GM23338 (cell line): Measurements from ENCODE around the gene PRUNE2. TPM values are rescaled to one million over a fixed set of nuclear protein-coding genes. Genes with fewer than 3 reads are reported as not detected.

Experiments used
- ATAC-seq: fragments of 200-7000 bp; cut with Tn5 transposase; 3 replicates; pipeline ENCODE4 v1.9.1; 2020
- DNase-seq: peaks from one replicate; pipeline ENCODE4 v3.0.0-alpha.2; 2015; ENCODE audit warnings: low spot score
- H2AFZ ChIP-seq: fragments of 200-600 bp; sonication (generic); 2 replicates; pipeline ENCODE4 v1.8.0; 2016; ENCODE audit warnings: antibody characterized with exemption, mild to moderate bottlenecking, moderate library complexity
- H3F3A ChIP-seq: fragments of 200-600 bp; sonication (generic); replicated peaks from 2 replicates; pipeline ENCODE4 v1.8.0; 2017; ENCODE audit warnings: antibody characterized with exemption, mixed run types, low read depth
- H3K27ac ChIP-seq: fragments of 200-600 bp; sonication (generic); 2 replicates; pipeline ENCODE4 v1.6.1; 2016; ENCODE audit warnings: low read depth
- H3K27me3 ChIP-seq: fragments of 200-600 bp; sonication (generic); 2 replicates; pipeline ENCODE4 v1.8.0; 2016; ENCODE audit warnings: mild to moderate bottlenecking, mixed run types, moderate library complexity; ENCODE audit not compliant: insufficient read depth
- H3K36me3 ChIP-seq: fragments of 200-600 bp; sonication (generic); 2 replicates; pipeline ENCODE4 v1.8.0; 2016; ENCODE audit warnings: mild to moderate bottlenecking; ENCODE audit not compliant: insufficient read depth
- H3K4me1 ChIP-seq: fragments of 200-600 bp; sonication (generic); 2 replicates; pipeline ENCODE4 v1.8.0; 2016; ENCODE audit warnings: mild to moderate bottlenecking, moderate library complexity; ENCODE audit not compliant: insufficient read depth
- H3K4me2 ChIP-seq: fragments of 200-600 bp; sonication (generic); 2 replicates; pipeline ENCODE4 v1.7.1; 2017; ENCODE audit warnings: mixed run types
- H3K4me3 ChIP-seq: fragments of 200-600 bp; sonication (generic); 2 replicates; pipeline ENCODE4 v1.6.1; 2016; ENCODE audit warnings: mixed run types
- H3K79me2 ChIP-seq: fragments of 200-600 bp; sonication (generic); replicated peaks from 2 replicates; pipeline ENCODE4 v1.8.0; 2017; ENCODE audit warnings: mild to moderate bottlenecking; ENCODE audit not compliant: insufficient read depth
- H3K9me2 ChIP-seq: fragments of 200-600 bp; sonication (generic); 2 replicates; pipeline ENCODE4 v1.8.0; 2017; ENCODE audit not compliant: insufficient read depth
- H4K20me1 ChIP-seq: fragments of 200-600 bp; sonication (generic); replicated peaks from 2 replicates; pipeline ENCODE4 v1.8.0; 2017; ENCODE audit warnings: mild to moderate bottlenecking; ENCODE audit not compliant: insufficient read depth
- H3K27ac Mint-ChIP-seq: 2 replicates; pipeline ENCODE4 v1.8.0; 2020; ENCODE audit warnings: inconsistent platforms, mild to moderate bottlenecking, moderate library complexity, mixed read lengths
- H3K27me3 Mint-ChIP-seq: 3 replicates; pipeline ENCODE4 v1.8.0; 2022; ENCODE audit warnings: low read depth, mild to moderate bottlenecking, moderate library complexity, mixed read lengths, inconsistent platforms; ENCODE audit not compliant: insufficient read depth, poor library complexity
- H3K36me3 Mint-ChIP-seq: 3 replicates; pipeline ENCODE4 v1.8.0; 2021; ENCODE audit warnings: low read depth, mild to moderate bottlenecking, inconsistent platforms, moderate library complexity, mixed read lengths
- H3K4me1 Mint-ChIP-seq: 3 replicates; pipeline ENCODE4 v1.8.0; 2020; ENCODE audit warnings: mild to moderate bottlenecking, inconsistent platforms, mixed read lengths
- H3K4me3 Mint-ChIP-seq: 3 replicates; pipeline ENCODE4 v1.8.0; 2021; ENCODE audit warnings: moderate library complexity, mild to moderate bottlenecking, inconsistent platforms, mixed read lengths
- H3K9me3 Mint-ChIP-seq: 3 replicates; pipeline ENCODE4 v1.8.0; 2020; ENCODE audit warnings: moderate library complexity, mild to moderate bottlenecking, inconsistent platforms, mixed read lengths
- CREB1 ChIP-seq: fragments of 250-450 bp; sonication (Bioruptor Pico); IDR thresholded peaks from 2 replicates; pipeline ENCODE4 v1.5.0; 2020; ENCODE audit warnings: low read depth, mild to moderate bottlenecking, moderate library complexity
- CTCF ChIP-seq, 2 experiments: fragments of 200-600 bp in 1 of 2; sonication (generic) in 1 of 2; conservative IDR thresholded peaks; 2 replicates each; pipeline versions ENCODE4 v1.5.1 to v1.6.1; 2016 to 2017; ENCODE audit warnings: antibody characterized with exemption in 2 of 2, low read depth in 2 of 2, mild to moderate bottlenecking in 2 of 2, moderate library complexity in 1 of 2
- ETS1 ChIP-seq: IDR thresholded peaks from 2 replicates; pipeline ENCODE4 v1.6.1; 2016; ENCODE audit warnings: antibody characterized with exemption
- EZH2 ChIP-seq: fragments of 200-600 bp; sonication (generic); IDR thresholded peaks from one replicate; pipeline ENCODE4 v1.8.0; 2017; ENCODE audit warnings: antibody characterized with exemption, mild to moderate bottlenecking, low read depth; ENCODE audit not compliant: unreplicated experiment
- EZH2phosphoT487 ChIP-seq: fragments of 200-600 bp; sonication (generic); IDR thresholded peaks from one replicate; pipeline ENCODE4 v1.8.1; 2018; ENCODE audit warnings: antibody characterized with exemption; ENCODE audit not compliant: unreplicated experiment
- POLR2AphosphoS5 ChIP-seq: IDR thresholded peaks from 2 replicates; pipeline ENCODE4 v1.6.1; 2016; ENCODE audit warnings: antibody characterized with exemption, low read depth
- STAT1 ChIP-seq: IDR thresholded peaks from one replicate; pipeline ENCODE4 v1.6.1; 2016; ENCODE audit warnings: antibody characterized with exemption; ENCODE audit not compliant: unreplicated experiment
- ZNF114 ChIP-seq: fragments of 250-450 bp; sonication (Bioruptor Pico); IDR thresholded peaks from 2 replicates; pipeline ENCODE4 v1.5.0; 2020; ENCODE audit warnings: mild to moderate bottlenecking, moderate library complexity
- ZNF331 ChIP-seq: fragments of 250-450 bp; sonication (Bioruptor Pico); IDR thresholded peaks from 2 replicates; pipeline ENCODE4 v1.5.0; 2020; ENCODE audit warnings: low read depth, mild to moderate bottlenecking, moderate library complexity
- ZNF462 ChIP-seq: fragments of 250-450 bp; sonication (Bioruptor Pico); IDR thresholded peaks from 2 replicates; pipeline ENCODE4 v1.5.0; 2020; ENCODE audit warnings: mild to moderate bottlenecking, moderate library complexity
- polyA plus RNA-seq: library from polyadenylated mRNA; unstranded; fragments of >200 nt; fragmentation: Nextera tagmentation; extraction: Ambion mirVana; gene quantifications from 2 replicates; pipeline ENCODE4 v1.2.1, GENCODE V29; 2016
- total RNA-seq: library from RNA; depleted of rRNA; stranded (reverse); fragments of >200 nt; shearing (Covaris generic); gene quantifications from 2 replicates; pipeline ENCODE4 v1.2.3, GENCODE V29; 2014
- TF ChIP-seq, protein P1 (sequence below): IDR thresholded peaks from one replicate; pipeline ENCODE4 v1.6.1; 2018; ENCODE audit warnings: antibody characterized with exemption; ENCODE audit not compliant: unreplicated experiment

PRUNE2 gene
- total and polyA plus RNA-seq, 2 experiments from 2014 or later: 10.6 to 26.5 TPM

- TF ChIP-seq ETS1 (no peak), ZNF114 (CRISPR knock-in tag) (no peak), EZH2phosphoT487 (no peak)
Measured at GRCh38 chr9:76570826-76571225, 335.1 kb downstream of the PRUNE2 start (continued).

GRCh38 chr9:76567086-76567485 is 338.8 kb downstream of the PRUNE2 start:
- H3K27me3 Mint-ChIP-seq: no peaks in the 10 kb centered on the region
- H2AFZ ChIP-seq: no peak overlapping the region
- H3K27ac ChIP-seq: no peak overlapping the region
- H3K4me1 ChIP-seq: peaks cover under 1% of the 10 kb centered on the region
- no peak for ATAC-seq
- H4K20me1 ChIP-seq: no peaks in the 10 kb centered on the region
- H3K4me3 ChIP-seq: no peak overlapping the region
- H3K4me3 Mint-ChIP-seq: no peak overlapping the region
- peaks cover 7% of the 10 kb centered on the region; the same call in 1 of the 2 replicates for H3K27me3 ChIP-seq
- H3F3A ChIP-seq: no peaks in the 10 kb centered on the region; the same call in 1 of the 2 replicates
- no peaks in the 10 kb centered on the region for H3K36me3 ChIP-seq
- no peaks in the 10 kb centered on the region; the same call in 2 of the 3 replicates for H3K9me3 Mint-ChIP-seq
- H3K4me2 ChIP-seq: no peak overlapping the region
- no peaks in the 10 kb centered on the region for H3K36me3 Mint-ChIP-seq
- DNase-seq: no peak
- H3K79me2 ChIP-seq: no peaks in the 10 kb centered on the region
- peaks cover 3% of the 10 kb centered on the region; the same call in 2 of the 3 replicates for H3K4me1 Mint-ChIP-seq
- no peak overlapping the region for H3K27ac Mint-ChIP-seq
- H3K9me2 ChIP-seq: no peaks in the 10 kb centered on the region
- no peak for TF ChIP-seq CREB1
- TF ChIP-seq, protein P1, sequence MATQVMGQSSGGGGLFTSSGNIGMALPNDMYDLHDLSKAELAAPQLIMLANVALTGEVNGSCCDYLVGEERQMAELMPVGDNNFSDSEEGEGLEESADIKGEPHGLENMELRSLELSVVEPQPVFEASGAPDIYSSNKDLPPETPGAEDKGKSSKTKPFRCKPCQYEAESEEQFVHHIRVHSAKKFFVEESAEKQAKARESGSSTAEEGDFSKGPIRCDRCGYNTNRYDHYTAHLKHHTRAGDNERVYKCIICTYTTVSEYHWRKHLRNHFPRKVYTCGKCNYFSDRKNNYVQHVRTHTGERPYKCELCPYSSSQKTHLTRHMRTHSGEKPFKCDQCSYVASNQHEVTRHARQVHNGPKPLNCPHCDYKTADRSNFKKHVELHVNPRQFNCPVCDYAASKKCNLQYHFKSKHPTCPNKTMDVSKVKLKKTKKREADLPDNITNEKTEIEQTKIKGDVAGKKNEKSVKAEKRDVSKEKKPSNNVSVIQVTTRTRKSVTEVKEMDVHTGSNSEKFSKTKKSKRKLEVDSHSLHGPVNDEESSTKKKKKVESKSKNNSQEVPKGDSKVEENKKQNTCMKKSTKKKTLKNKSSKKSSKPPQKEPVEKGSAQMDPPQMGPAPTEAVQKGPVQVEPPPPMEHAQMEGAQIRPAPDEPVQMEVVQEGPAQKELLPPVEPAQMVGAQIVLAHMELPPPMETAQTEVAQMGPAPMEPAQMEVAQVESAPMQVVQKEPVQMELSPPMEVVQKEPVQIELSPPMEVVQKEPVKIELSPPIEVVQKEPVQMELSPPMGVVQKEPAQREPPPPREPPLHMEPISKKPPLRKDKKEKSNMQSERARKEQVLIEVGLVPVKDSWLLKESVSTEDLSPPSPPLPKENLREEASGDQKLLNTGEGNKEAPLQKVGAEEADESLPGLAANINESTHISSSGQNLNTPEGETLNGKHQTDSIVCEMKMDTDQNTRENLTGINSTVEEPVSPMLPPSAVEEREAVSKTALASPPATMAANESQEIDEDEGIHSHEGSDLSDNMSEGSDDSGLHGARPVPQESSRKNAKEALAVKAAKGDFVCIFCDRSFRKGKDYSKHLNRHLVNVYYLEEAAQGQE: no peak
- TF ChIP-seq ZNF114 (CRISPR knock-in tag): no peak
- no peak for TF ChIP-seq STAT1
- TF ChIP-seq POLR2AphosphoS5: no peak
- no peak for TF ChIP-seq EZH2phosphoT487
- TF ChIP-seq ZNF462 (CRISPR knock-in tag): no peak
- no peak for TF ChIP-seq ZNF331 (CRISPR knock-in tag)
- TF ChIP-seq CTCF (conservative IDR thresholded peaks at IDR 0.05; ENCODE audit: low read depth in 2 of 2): no peak
- no peak for TF ChIP-seq EZH2
- no peak for TF ChIP-seq ETS1
